Natural killer cell treated with Interleukin-12 subunit alpha and Interleukin-12 subunit beta and Interleukin-15 and Interleukin-18, amount 100 ng/mL, for 72 hours (primary cell): ENCODE measurements around the gene SPOCK3. TPM values are rescaled to one million over a fixed set of nuclear protein-coding genes. Genes with fewer than 3 reads are reported as not detected.

ENCODE experiments used
- ATAC-seq, 2 donors: fragments of 150-1000 bp; cut with Tn5 transposase in 1 of 2; sonication (Bioruptor Pico), chemical (Tn5 transposase) in 1 of 2; 2 replicates each; pipeline ENCODE4 v1.10.0; 2021
- DNase-seq: peaks from one replicate; pipeline ENCODE4 v3.0.0; 2022; ENCODE audit warnings: low spot score
- H3K27ac Mint-ChIP-seq, 2 donors: 1 replicate in 1 of 2; 2 replicates in 1 of 2; pipeline ENCODE4 v1.8.0; 2022; ENCODE audit warnings: mixed read lengths in 2 of 2, mild to moderate bottlenecking in 1 of 2, moderate library complexity in 1 of 2
- H3K27me3 Mint-ChIP-seq, 2 donors: 1 replicate in 1 of 2; 2 replicates in 1 of 2; pipeline ENCODE4 v1.8.0; 2022; ENCODE audit warnings: mixed read lengths in 2 of 2
- H3K36me3 Mint-ChIP-seq: one replicate; pipeline ENCODE4 v1.8.0; 2022; ENCODE audit warnings: mixed read lengths
- H3K4me1 Mint-ChIP-seq, 2 donors: 1 replicate in 1 of 2; 2 replicates in 1 of 2; pipeline ENCODE4 v1.8.0; 2022; ENCODE audit warnings: low read depth in 2 of 2, mixed read lengths in 2 of 2, mild to moderate bottlenecking in 1 of 2
- H3K4me3 Mint-ChIP-seq: one replicate; pipeline ENCODE4 v1.8.0; 2022; ENCODE audit warnings: mixed read lengths
- H3K9me3 Mint-ChIP-seq: 2 replicates; pipeline ENCODE4 v1.8.0; 2022; ENCODE audit warnings: mixed read lengths
- total RNA-seq, 2 donors: library from RNA; stranded (reverse); gene quantifications; one replicate each; pipeline ENCODE4 v1.2.3, GENCODE V29; 2022

Gene SPOCK3
- total RNA-seq, 2 donors from 2014 or later = not detected

DNA sequence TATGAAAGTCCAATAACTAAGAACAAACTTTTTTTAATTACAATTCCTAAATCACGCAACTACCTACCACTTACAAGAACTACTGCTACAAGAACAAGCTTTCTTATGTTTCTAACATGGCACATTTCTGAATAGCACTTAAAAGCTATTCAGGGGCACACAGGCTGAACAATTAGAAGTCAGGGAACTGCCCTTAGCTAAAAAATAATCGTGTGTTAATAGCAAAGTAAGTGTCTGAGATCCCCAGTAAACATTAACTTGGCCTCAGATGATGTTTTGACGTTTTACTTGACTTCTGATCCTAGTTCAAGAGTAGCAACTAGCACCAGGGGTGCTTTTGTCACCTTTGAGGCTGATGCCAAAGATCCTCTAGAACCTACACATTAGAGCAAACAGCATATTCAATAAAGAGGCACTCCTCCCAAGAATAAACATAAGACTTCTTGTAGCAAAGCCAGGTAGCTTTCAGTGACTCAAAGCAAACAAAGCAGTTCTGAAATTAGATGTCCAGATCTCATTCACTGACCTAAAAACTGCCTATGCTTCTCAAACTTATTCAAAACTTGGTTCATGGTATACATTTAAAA is 16.2 kb downstream of the SPOCK3 start:
- no peak overlapping the region for H3K4me3 Mint-ChIP-seq
- DNase-seq (no peak), ATAC-seq (no peak)
- no peaks in the 10 kb centered on the region for H3K27me3 Mint-ChIP-seq
- H3K27ac Mint-ChIP-seq = no peak overlapping the region
- peaks cover 6% of the 10 kb centered on the region for H3K9me3 Mint-ChIP-seq
- H3K4me1 Mint-ChIP-seq = no peaks in the 10 kb centered on the region
- peaks cover 4% of the 10 kb centered on the region for H3K36me3 Mint-ChIP-seq

DNA sequence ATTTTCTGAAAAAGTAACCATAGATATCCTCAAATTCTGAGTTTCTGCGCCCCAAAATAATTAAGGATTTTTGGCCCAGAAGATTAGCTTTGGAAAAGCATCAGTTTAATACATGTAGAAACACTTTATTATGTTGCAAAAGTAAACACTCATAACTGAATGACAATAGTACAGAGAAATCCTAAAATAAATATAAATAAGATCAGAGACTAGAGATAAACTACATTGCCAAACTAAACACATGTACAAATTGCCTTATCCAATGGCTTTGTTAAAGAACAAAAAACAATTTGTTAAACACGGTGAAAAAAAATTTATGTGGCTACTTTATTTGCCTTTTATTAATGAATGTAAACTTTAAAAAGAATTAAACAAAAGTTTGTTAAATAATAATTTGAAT is 17.5 kb downstream of the SPOCK3 start:
- Mint-ChIP-seq H3K4me3 (no peak overlapping the region), H3K9me3 (peaks cover 6% of the 10 kb centered on the region), H3K27ac (no peak overlapping the region), H3K4me1 (no peaks in the 10 kb centered on the region), H3K27me3 (no peaks in the 10 kb centered on the region), H3K36me3 (peaks cover 4% of the 10 kb centered on the region)
- no peak for DNase-seq
- no peak for ATAC-seq

DNA sequence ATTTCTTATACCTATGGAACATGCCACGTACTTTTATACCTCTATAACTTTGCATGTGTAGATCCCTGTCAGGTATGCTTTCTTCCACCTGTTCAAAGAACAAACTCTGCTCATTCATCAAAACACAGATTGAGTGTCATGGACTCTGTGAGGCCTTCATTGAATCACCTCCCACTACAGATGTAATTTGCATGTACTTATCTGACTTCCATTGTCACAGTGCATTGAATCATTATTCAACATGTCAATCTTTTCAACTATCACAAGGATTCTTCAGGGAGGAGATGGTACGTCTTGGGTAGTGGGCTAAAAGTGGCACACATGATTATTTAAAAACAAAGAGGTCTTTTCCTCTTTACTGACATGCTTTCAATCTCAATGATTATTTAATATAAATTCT is 24.1 kb downstream of the SPOCK3 start:
- Mint-ChIP-seq H3K4me1 (no peaks in the 10 kb centered on the region), H3K36me3 (peaks cover 1% of the 10 kb centered on the region), H3K9me3 (peaks cover 4% of the 10 kb centered on the region), H3K4me3 (no peak overlapping the region), H3K27me3 (no peaks in the 10 kb centered on the region), H3K27ac (no peak overlapping the region)
- DNase-seq (no peak), ATAC-seq (no peak)

DNA sequence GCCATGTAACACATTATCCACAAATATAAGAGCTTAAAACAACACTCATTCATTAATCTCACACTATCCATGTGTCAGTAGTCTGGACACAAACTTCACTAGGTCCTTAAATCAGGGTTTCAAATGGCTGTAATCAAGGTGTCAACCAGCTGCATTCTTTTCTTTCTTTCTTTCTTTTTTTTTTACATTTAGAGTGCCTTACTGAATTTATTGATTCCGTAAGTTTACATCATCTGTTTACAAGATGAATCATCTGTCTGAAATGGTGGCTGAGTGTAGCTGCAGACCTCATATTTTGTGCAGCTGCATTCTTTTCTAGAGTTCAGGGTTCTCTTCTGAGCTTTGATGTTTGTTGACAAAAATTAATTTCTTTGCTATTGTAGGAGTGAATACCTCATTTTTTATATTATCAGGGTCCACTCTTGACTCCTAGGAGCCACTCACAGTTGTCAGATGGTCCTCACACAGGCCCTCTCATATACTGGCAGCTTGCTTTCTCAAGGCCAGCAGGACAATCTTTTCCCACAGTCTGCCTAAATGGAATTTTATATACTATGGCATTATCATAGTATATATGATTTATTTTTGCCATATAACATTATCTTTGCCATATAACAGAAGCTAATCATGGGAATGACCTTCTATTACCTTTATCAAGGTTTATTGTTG is 37.8 kb downstream of the SPOCK3 start:
- DNase-seq (no peak), ATAC-seq (no peak)
- H3K36me3 Mint-ChIP-seq = peaks cover 4% of the 10 kb centered on the region
- H3K4me1 Mint-ChIP-seq = no peaks in the 10 kb centered on the region
- no peak overlapping the region for H3K27ac Mint-ChIP-seq
- H3K9me3 Mint-ChIP-seq = peaks cover 15% of the 10 kb centered on the region
- H3K27me3 Mint-ChIP-seq = no peaks in the 10 kb centered on the region
- no peak overlapping the region for H3K4me3 Mint-ChIP-seq

DNA sequence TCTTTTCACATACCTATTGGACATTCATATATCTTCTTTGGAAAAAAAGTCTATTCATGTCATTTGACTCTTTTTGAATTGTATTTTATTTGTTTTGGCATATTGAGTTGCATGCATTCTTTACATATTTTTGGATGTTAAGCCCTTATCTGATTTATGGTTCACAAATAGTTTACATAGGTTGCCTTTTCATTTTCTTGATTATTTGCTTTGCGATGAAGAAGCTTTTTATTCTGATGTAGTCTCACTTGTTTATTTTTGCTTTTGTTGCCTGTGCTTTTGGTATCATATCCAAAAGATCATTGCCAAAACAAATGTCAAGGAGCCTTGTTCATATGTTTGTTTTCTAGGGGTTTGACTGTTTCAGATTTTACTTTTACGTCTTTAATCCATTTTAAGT is 43.9 kb downstream of the SPOCK3 start:
- no peak for DNase-seq
- no peak overlapping the region for H3K4me3 Mint-ChIP-seq
- no peak for ATAC-seq
- no peaks in the 10 kb centered on the region for H3K4me1 Mint-ChIP-seq
- H3K27me3 Mint-ChIP-seq = no peaks in the 10 kb centered on the region
- H3K27ac Mint-ChIP-seq = no peak overlapping the region
- H3K9me3 Mint-ChIP-seq = peaks cover 30% of the 10 kb centered on the region
- peaks cover 9% of the 10 kb centered on the region for H3K36me3 Mint-ChIP-seq

DNA sequence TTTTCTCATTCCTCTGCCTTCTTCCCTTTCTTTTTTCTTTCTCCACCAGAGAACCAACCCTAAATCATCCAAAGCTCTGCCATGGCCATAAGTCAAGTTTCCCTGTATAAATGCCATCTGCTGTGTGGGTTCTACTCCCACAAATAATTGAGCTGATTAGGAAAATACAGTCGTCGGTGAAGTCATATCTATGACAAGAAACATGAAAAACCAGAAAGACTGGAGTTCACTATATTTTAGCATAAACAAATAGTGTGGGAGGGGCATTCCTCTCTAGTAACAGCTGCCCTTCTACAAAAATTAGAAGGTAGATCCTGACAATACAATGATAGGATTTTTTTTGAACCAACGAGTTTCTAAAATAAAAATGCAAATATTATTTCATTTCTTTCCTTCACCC is 48.8 kb downstream of the SPOCK3 start:
- no peaks in the 10 kb centered on the region for H3K4me1 Mint-ChIP-seq
- H3K27ac Mint-ChIP-seq = no peak overlapping the region
- H3K27me3 Mint-ChIP-seq = no peaks in the 10 kb centered on the region
- H3K4me3 Mint-ChIP-seq = no peak overlapping the region
- ATAC-seq = no peak
- no peak for DNase-seq
- peaks cover 4% of the 10 kb centered on the region for H3K36me3 Mint-ChIP-seq
- H3K9me3 Mint-ChIP-seq = peaks cover 24% of the 10 kb centered on the region

DNA sequence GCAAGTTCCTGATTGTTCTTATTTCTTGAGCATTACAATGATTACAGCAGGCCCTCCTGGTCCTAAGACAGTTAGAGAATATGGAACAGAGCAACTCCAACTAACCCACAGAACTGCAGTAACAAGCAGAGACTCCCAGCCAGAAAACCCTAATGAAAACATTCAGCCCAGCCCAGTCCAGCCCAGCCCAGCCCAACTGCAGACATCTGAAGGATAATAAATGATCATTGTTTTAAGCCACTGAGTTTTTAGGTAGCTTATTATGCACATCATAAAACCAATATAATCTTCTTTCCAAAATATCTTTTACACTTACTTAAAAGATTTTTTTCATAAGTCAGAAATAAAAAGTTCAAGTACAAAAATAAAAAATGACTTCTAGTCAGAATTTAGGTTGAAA is 51.3 kb downstream of the SPOCK3 start:
- DNase-seq (no peak), ATAC-seq (no peak)
- H3K27me3 Mint-ChIP-seq = no peaks in the 10 kb centered on the region
- no peaks in the 10 kb centered on the region for H3K4me1 Mint-ChIP-seq
- H3K27ac Mint-ChIP-seq = no peak overlapping the region
- H3K36me3 Mint-ChIP-seq = peaks cover 2% of the 10 kb centered on the region
- H3K9me3 Mint-ChIP-seq = peaks cover 27% of the 10 kb centered on the region
- no peak overlapping the region for H3K4me3 Mint-ChIP-seq

DNA sequence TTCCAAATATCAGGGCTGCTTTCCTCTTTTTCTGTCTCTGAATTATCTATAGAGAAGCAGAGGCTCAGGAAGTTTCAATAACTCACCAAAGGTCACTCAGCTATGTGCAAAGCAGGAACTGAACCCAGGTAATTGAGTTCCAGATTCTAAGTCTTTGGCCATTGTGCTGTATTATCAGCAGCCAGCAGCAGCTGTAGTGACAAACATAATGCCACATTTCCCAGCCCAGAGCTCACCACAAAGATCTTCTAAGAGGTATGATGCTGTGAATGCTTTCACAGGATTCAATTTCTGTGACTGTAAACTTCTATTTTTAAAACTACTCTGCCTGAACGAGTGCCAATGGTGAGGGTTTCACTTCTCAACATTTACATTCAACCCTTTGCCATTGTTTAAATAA is 56.4 kb downstream of the SPOCK3 start:
- no peaks in the 10 kb centered on the region for H3K27me3 Mint-ChIP-seq
- no peak for ATAC-seq
- no peak for DNase-seq
- H3K4me3 Mint-ChIP-seq = no peak overlapping the region
- H3K4me1 Mint-ChIP-seq = no peaks in the 10 kb centered on the region
- peaks cover 15% of the 10 kb centered on the region for H3K9me3 Mint-ChIP-seq
- no peak overlapping the region for H3K27ac Mint-ChIP-seq
- H3K36me3 Mint-ChIP-seq = no peaks in the 10 kb centered on the region

DNA sequence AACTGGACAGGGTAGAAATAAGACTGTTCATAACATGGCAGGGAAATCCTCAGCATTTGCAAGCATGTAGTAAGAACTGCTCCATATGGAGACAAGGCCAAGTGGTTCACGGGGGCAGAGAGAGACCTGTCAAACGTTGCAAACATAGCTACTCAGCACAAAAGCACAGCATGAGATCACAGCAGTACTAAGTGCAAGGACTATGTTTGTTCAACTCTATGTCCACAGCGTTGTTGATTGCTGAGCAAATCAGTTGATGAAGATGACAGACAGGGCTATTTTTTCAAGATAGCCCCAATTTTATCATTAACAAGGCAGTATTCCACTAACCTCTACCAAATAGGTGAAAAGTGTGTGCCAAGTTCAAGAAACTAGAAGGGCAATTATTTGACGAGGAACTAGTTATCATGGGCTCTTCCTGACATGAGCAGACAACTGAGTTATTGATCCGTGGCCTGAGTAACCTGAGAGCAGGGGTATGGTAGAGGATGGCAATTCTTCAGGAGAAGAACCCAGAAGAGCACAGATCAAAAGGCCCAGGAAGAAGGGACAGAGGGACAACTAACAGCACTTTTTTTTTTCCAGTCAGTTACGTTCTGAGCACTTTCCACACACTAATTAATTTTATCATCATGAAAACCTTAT is 57.4 kb downstream of the SPOCK3 start:
- H3K9me3 Mint-ChIP-seq = peaks cover 15% of the 10 kb centered on the region
- no peaks in the 10 kb centered on the region for H3K36me3 Mint-ChIP-seq
- no peak overlapping the region for H3K4me3 Mint-ChIP-seq
- H3K4me1 Mint-ChIP-seq = no peaks in the 10 kb centered on the region
- H3K27ac Mint-ChIP-seq = no peak overlapping the region
- H3K27me3 Mint-ChIP-seq = no peaks in the 10 kb centered on the region
- DNase-seq (no peak), ATAC-seq (no peak)

DNA sequence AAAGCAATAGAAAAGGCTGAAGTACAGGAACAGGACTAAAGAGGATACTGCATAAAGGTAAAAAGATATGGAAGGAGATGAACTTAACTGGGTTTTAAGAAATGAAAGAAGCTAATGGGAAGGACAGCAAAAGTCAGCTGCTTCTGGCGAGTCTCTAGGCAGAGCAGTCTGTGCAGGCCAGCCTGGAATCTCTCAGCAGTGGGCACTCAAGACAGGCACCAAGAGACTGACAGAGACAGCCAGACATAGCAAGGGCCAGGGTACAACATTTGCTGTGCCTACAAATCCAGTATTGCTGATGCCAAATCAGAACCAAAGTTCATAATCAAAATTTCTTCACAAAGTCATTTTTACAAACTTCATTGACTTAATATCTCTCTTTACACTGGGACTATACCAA is 62.4 kb downstream of the SPOCK3 start:
- no peak overlapping the region for H3K27ac Mint-ChIP-seq
- no peaks in the 10 kb centered on the region for H3K36me3 Mint-ChIP-seq
- no peak for DNase-seq
- no peaks in the 10 kb centered on the region for H3K27me3 Mint-ChIP-seq
- peaks cover 10% of the 10 kb centered on the region for H3K9me3 Mint-ChIP-seq
- no peak for ATAC-seq
- no peaks in the 10 kb centered on the region for H3K4me1 Mint-ChIP-seq
- no peak overlapping the region for H3K4me3 Mint-ChIP-seq

DNA sequence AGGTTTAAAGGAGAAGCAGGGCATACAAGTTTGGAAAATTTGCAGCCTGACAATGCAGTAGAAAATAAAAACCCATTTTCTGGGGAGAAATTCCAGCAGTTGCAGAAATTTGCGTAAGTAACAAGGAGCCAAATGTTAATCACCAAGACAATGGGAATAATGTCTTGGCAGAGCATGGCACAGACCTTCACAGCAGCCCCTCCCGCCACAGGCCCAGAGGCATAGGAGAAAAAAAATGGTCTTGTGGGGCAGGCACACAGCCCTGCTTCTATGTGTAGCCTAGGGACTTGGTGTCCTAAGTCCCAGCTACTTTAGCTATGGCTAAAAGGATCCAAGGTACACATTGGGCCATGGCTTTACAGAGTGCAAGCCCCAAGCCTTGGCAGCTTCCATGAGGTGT is 65.7 kb downstream of the SPOCK3 start:
- Mint-ChIP-seq H3K4me1 (no peaks in the 10 kb centered on the region), H3K4me3 (no peak overlapping the region), H3K27ac (no peak overlapping the region), H3K27me3 (no peaks in the 10 kb centered on the region), H3K9me3 (peaks cover 10% of the 10 kb centered on the region), H3K36me3 (no peaks in the 10 kb centered on the region)
- DNase-seq (no peak), ATAC-seq (no peak)

DNA sequence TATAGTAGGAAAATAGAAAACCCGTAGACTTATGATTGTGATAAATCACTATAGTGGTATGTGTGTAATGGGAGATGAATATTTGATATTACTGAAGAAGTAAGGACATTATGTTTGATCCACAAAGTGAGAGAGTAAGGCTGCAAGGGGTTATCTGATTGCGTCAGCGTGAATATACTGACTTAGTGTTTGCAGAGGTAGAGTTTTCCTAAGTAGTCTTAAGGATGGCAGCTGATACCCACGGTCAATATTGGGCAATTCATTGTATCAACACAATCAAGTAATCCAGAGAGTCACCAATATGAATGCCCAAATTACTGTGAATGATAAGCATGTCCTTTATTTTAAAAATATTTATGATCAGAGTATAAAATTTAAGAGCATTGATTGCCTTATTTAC is 83.7 kb downstream of the SPOCK3 start:
- H3K9me3 Mint-ChIP-seq = peaks cover 26% of the 10 kb centered on the region
- ATAC-seq (no peak), DNase-seq (no peak)
- H3K27me3 Mint-ChIP-seq = no peaks in the 10 kb centered on the region
- no peaks in the 10 kb centered on the region for H3K4me1 Mint-ChIP-seq
- H3K4me3 Mint-ChIP-seq = no peak overlapping the region
- H3K36me3 Mint-ChIP-seq = peaks cover 5% of the 10 kb centered on the region
- no peak overlapping the region for H3K27ac Mint-ChIP-seq

DNA sequence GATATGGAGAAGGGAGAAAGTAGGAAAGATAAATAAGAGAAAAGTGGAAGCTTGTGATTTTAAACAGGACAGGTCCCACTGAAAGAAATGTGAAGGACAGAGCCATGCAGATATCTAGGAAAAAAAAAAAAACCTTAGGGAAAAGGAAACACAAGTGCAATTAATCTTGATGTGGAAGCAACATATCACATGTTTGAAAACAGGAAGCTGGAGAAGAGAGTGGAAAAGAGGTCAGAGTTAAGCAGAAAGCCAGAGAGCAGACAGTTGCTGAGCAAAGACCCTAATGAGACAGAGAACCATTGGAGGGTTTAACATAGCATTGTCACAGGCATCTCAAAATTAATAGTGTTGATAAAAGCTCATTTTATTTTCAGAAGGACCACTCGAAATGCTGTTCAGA is 89.7 kb downstream of the SPOCK3 start:
- Mint-ChIP-seq H3K4me3 (no peak overlapping the region), H3K4me1 (no peaks in the 10 kb centered on the region), H3K27me3 (no peaks in the 10 kb centered on the region), H3K36me3 (peaks cover 11% of the 10 kb centered on the region), H3K27ac (no peak overlapping the region), H3K9me3 (peaks cover 23% of the 10 kb centered on the region)
- ATAC-seq = no peak
- no peak for DNase-seq

DNA sequence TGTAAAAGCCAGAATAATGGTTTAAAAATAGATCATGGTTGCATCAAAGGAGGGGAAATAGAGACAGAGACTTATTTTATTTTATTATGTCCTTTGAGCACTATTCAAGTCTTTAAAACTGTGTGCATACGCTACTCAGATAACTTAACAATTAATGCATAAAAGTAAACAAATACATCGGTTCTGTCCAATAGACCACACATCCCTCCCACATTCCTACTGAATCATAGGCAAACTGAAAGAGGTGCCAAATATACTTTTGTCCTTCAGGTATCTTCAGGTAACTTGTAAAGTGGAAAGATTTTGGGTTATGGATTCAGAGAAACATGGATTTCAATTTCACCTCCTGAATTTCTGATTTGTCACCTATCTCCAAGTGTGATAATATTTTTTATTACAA is 91.3 kb downstream of the SPOCK3 start:
- DNase-seq = no peak
- Mint-ChIP-seq H3K4me1 (no peaks in the 10 kb centered on the region), H3K4me3 (no peak overlapping the region)

More for the DNA sequence above, 91.3 kb downstream of the SPOCK3 start:
- H3K36me3 Mint-ChIP-seq = peaks cover 11% of the 10 kb centered on the region
- ATAC-seq = no peak
- no peaks in the 10 kb centered on the region for H3K27me3 Mint-ChIP-seq
- H3K9me3 Mint-ChIP-seq = peaks cover 23% of the 10 kb centered on the region
- H3K27ac Mint-ChIP-seq = no peak overlapping the region
